Naive thymus-derived CD4-positive, alpha-beta T cell (primary cell): ENCODE results near the gene BCL6B. TPM values are rescaled to one million over a fixed set of nuclear protein-coding genes. Genes with fewer than 3 reads are reported as not detected.
A peak's percentile ranks its signal among the peaks of the same experiment; 100 is the strongest.
"Not testable (repeated sequence)": the region's sequence is repeated elsewhere in the genome, so short reads cannot be mapped to it uniquely, and the experiment has no call there.

ENCODE experiments used
- ATAC-seq: fragments of 150-1000 bp; cut with Tn5 transposase; 2 replicates; pipeline ENCODE4 v1.10.0; 2021; ENCODE audit warnings: mild to moderate bottlenecking, moderate library complexity
- CTCF ChIA-PET: fragments of 350-600 bp; sonication (Branson Sonifier 250); formaldehyde crosslinking; loops from one replicate; lab custom pipeline; 2021; ENCODE audit warnings: antibody characterized with exemption; lab: Charles Lee
- POLR2A ChIA-PET: fragments of 350-600 bp; sonication (Branson Sonifier 250); formaldehyde crosslinking; loops from one replicate; lab custom pipeline; 2021; ENCODE audit warnings: antibody characterized with exemption, inconsistent platforms; lab: Charles Lee
- DNase-seq, 9 donors: peaks; one replicate each; pipeline versions ENCODE4 v3.0.0 to v3.0.0-alpha.2; 2020 to 2022; ENCODE audit warnings: mixed read lengths in 1 of 9
- H3K27ac ChIP-seq: one replicate; pipeline ENCODE4 v1.7.0; 2013; ENCODE audit warnings: mild to moderate bottlenecking, low read depth, low read length, moderate library complexity
- H3K27me3 ChIP-seq, 2 donors: one replicate each; pipeline ENCODE4 v1.7.0; 2013; ENCODE audit warnings: low read length in 2 of 2, mild to moderate bottlenecking in 2 of 2, moderate library complexity in 2 of 2; ENCODE audit not compliant: control insufficient read depth in 2 of 2, insufficient read depth in 2 of 2
- H3K36me3 ChIP-seq, 3 experiments: 1 replicate in 2 of 3; 2 replicates in 1 of 3; pipeline ENCODE4 v1.7.0; 2013; ENCODE audit warnings: low read length in 3 of 3, mild to moderate bottlenecking in 3 of 3, moderate library complexity in 1 of 3; ENCODE audit not compliant: insufficient read depth in 3 of 3, control insufficient read depth in 2 of 3
- H3K4me1 ChIP-seq, 2 donors: one replicate each; pipeline ENCODE4 v1.7.0; 2013; ENCODE audit warnings: low read length in 2 of 2, mild to moderate bottlenecking in 2 of 2, moderate library complexity in 1 of 2; ENCODE audit not compliant: control insufficient read depth in 2 of 2, insufficient read depth in 2 of 2
- H3K4me3 ChIP-seq: 2 replicates; pipeline ENCODE4 v1.7.0; 2013; ENCODE audit warnings: mild to moderate bottlenecking, low read length
- H3K9me3 ChIP-seq, 3 experiments: 1 replicate in 2 of 3; 2 replicates in 1 of 3; pipeline ENCODE4 v1.7.0; 2013; ENCODE audit warnings: low read length in 3 of 3; ENCODE audit not compliant: control insufficient read depth in 2 of 3
- H3K27ac Mint-ChIP-seq, 9 donors: one replicate each; pipeline ENCODE4 v1.8.0; 2020 to 2022; ENCODE audit warnings: mixed read lengths in 9 of 9, mild to moderate bottlenecking in 8 of 9, moderate library complexity in 5 of 9, inconsistent platforms in 2 of 9
- H3K27me3 Mint-ChIP-seq, 5 donors: one replicate each; pipeline ENCODE4 v1.8.0; 2021 to 2022; ENCODE audit warnings: mixed read lengths in 5 of 5, mild to moderate bottlenecking in 1 of 5
- H3K36me3 Mint-ChIP-seq, 5 donors: one replicate each; pipeline ENCODE4 v1.8.0; 2020 to 2022; ENCODE audit warnings: mixed read lengths in 5 of 5, mild to moderate bottlenecking in 3 of 5, inconsistent platforms in 1 of 5
- H3K4me1 Mint-ChIP-seq, 7 donors: one replicate each; pipeline ENCODE4 v1.8.0; 2020 to 2022; ENCODE audit warnings: mixed read lengths in 7 of 7, mild to moderate bottlenecking in 3 of 7, inconsistent platforms in 1 of 7
- H3K4me3 Mint-ChIP-seq, 10 donors: one replicate each; pipeline ENCODE4 v1.8.0; 2020 to 2022; ENCODE audit warnings: mild to moderate bottlenecking in 10 of 10, mixed read lengths in 10 of 10, moderate library complexity in 6 of 10, inconsistent platforms in 2 of 10
- H3K9me3 Mint-ChIP-seq, 11 donors: one replicate each; pipeline ENCODE4 v1.8.0; 2020 to 2022; ENCODE audit warnings: mixed read lengths in 11 of 11, mild to moderate bottlenecking in 4 of 11, inconsistent platforms in 1 of 11, moderate library complexity in 1 of 11
- intact Hi-C, 2 donors: fragments of 100-400 bp; cut with micrococcal nuclease; formaldehyde crosslinking; loops; one replicate each; pipeline ENCODE4 v1.15.1; 2023
- polyA plus RNA-seq, 2 donors: library from polyadenylated mRNA; unstranded; fragments of 300-500 nt; fragmentation: Illumina TruSeq; gene quantifications; one replicate each; pipeline ENCODE4 v1.2.3, GENCODE V29; 2021
- total RNA-seq, 6 experiments: library from RNA in 5 of 6; stranded (reverse) in 5 of 6; gene quantifications; 1 replicate in 5 of 6; 2 replicates in 1 of 6; pipeline ENCODE4 v1.2.3 and lab custom pipeline; 2021 to 2026

BCL6B gene
- total and polyA plus RNA-seq, 7 experiments from 2014 or later, result 0.70 TPM; not detected in 6

- DNase-seq (peak in 7 of 9 donors; percentile 61 to 79 (median 70)), ATAC-seq (peak; percentile 58)
- H3K36me3 ChIP-seq, result no peaks in the 10 kb centered on the region
- Mint-ChIP-seq H3K4me1 (peaks cover 0 to 55% (median 39%) of the 10 kb centered on the region in 7 donors), H3K27me3 (peaks cover 0 to 36% (median 0%) of the 10 kb centered on the region in 5 donors), H3K36me3 (no peaks in the 10 kb centered on the region), H3K27ac (peak overlapping the region; percentile 69 to 96 (median 92)), H3K9me3 (no peaks in the 10 kb centered on the region), H3K4me3 (peak overlapping the region; percentile 78 to 91 (median 86))
- no peaks in the 10 kb centered on the region for H3K27me3 ChIP-seq
- intact Hi-C loops, result loop anchor here (1.0 to 10.0 kb wide), 11 partner anchors 9 to 789 kb away; partner anchors contain the start of genes KDM6B (in 1 of the 2), RNASEK (in 1 of the 2) and SLC16A13 (in 1 of the 2)
- peak overlapping the region; percentile 74 for H3K27ac ChIP-seq
- ChIA-PET POLR2A (interaction anchor here (0.6 to 2.6 kb wide), 23 partner anchors 8 to 1664 kb away, joined by 3 to 28 read pairs (median 4); partner anchors contain the start of genes DVL2, GABARAP, PHF23 and RNASEK), CTCF (interaction anchor here (0.5 to 6.4 kb wide), 20 partner anchors 9 to 1585 kb away, joined by 3 to 145 read pairs (median 3); partner anchors contain the start of genes ACAP1, MYH10 and SLC16A13)
- no peaks in the 10 kb centered on the region for H3K9me3 ChIP-seq
- peak overlapping the region; percentile 66 for H3K4me3 ChIP-seq
- H3K4me1 ChIP-seq, result peaks cover 27 to 30% of the 10 kb centered on the region in 2 donors
Measured at GRCh38 chr17:7045492-7046126, 22.8 kb downstream of the BCL6B start.

GRCh38 chr17:7046127-7046724 is 23.4 kb downstream of the BCL6B start:
- H3K36me3 Mint-ChIP-seq, result no peaks in the 10 kb centered on the region
- ATAC-seq (peak; percentile 26), DNase-seq (peak in 3 of 9 donors; percentile 33 to 48 (median 42))
- Histone ChIP-seq H3K27ac (peak overlapping the region; percentile 74), H3K4me1 (peaks cover 27 to 30% of the 10 kb centered on the region in 2 donors), H3K27me3 (no peaks in the 10 kb centered on the region), H3K4me3 (peak overlapping the region; percentile 66), H3K36me3 (no peaks in the 10 kb centered on the region), H3K9me3 (no peaks in the 10 kb centered on the region)
- CTCF ChIA-PET, result interaction anchor here (0.5 to 6.4 kb wide), 18 partner anchors 10 to 1584 kb away, joined by 3 to 145 read pairs (median 4); partner anchors contain the start of genes MYH10 and SLC16A13
- POLR2A ChIA-PET, result interaction anchor here (0.6 to 2.6 kb wide), 23 partner anchors 9 to 1665 kb away, joined by 3 to 28 read pairs (median 4); partner anchors contain the start of genes DVL2, GABARAP, PHF23 and RNASEK
- intact Hi-C loops, result loop anchor here (1.0 to 10.0 kb wide), 8 partner anchors 11 to 789 kb away; partner anchors contain the start of genes KDM6B (in 1 of the 2) and RNASEK (in 1 of the 2)
- H3K27ac Mint-ChIP-seq, result peak overlapping the region; percentile 69 to 96 (median 92)
- peaks cover 0 to 52% (median 35%) of the 10 kb centered on the region in 7 donors for H3K4me1 Mint-ChIP-seq
- no peaks in the 10 kb centered on the region for H3K9me3 Mint-ChIP-seq
- peaks cover 0 to 36% (median 0%) of the 10 kb centered on the region in 5 donors for H3K27me3 Mint-ChIP-seq
- H3K4me3 Mint-ChIP-seq, result peak overlapping the region; percentile 78 to 91 (median 86)

GRCh38 chr17:7046725-7047397 is 24.0 kb downstream of the BCL6B start:
- peaks cover 0 to 46% (median 31%) of the 10 kb centered on the region in 7 donors for H3K4me1 Mint-ChIP-seq
- not testable (repeated sequence) for H3K27me3 ChIP-seq, H3K9me3 ChIP-seq, H3K36me3 Mint-ChIP-seq, H3K9me3 Mint-ChIP-seq, H3K36me3 ChIP-seq
- peak overlapping the region; percentile 69 to 96 (median 92) for H3K27ac Mint-ChIP-seq
- intact Hi-C loops, result loop anchor here (1.0 to 10.0 kb wide), 8 partner anchors 12 to 788 kb away; partner anchors contain the start of genes KDM6B (in 1 of the 2) and RNASEK (in 1 of the 2)
- Histone ChIP-seq H3K4me3 (peak overlapping the region; percentile 66), H3K4me1 (peaks cover 25 to 27% of the 10 kb centered on the region in 2 donors), H3K27ac (peak overlapping the region; percentile 74)
- ChIA-PET CTCF (interaction anchor here (0.5 to 6.4 kb wide), 12 partner anchors 10 to 1190 kb away, joined by 3 to 145 read pairs (median 9); partner anchors contain the start of gene SLC16A13), POLR2A (interaction anchor here (0.8 to 2.6 kb wide), 14 partner anchors 9 to 640 kb away, joined by 3 to 28 read pairs (median 6); partner anchors contain the start of genes DVL2, GABARAP, PHF23 and SLC16A13)
- peaks cover 0 to 32% (median 0%) of the 10 kb centered on the region in 5 donors for H3K27me3 Mint-ChIP-seq
- DNase-seq, result peak; percentile 43 to 92 (median 78)
- ATAC-seq, result peak; percentile 41
- peak overlapping the region; percentile 78 to 91 (median 86) for H3K4me3 Mint-ChIP-seq

DNA sequence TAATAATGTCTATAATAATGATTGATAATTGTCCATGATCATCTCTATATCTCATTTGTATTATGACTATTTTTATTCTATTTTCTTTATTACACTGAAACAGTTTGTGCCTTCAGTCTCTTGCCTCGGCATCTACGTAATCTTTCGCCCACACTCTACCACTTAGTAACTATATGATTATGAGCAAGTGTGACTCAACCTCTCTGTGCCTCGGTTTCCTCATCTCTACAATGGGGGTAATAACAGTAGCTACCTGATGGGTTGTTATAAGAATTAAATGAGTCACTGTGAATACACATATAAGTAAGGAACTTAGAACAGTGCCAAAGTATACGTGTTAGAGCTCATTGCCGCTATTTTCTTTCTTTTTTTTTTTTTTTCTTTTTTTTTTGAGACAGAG is 24.7 kb downstream of the BCL6B start:
- peaks cover 0 to 39% (median 28%) of the 10 kb centered on the region in 7 donors for H3K4me1 Mint-ChIP-seq
- Histone ChIP-seq H3K9me3 (no peaks in the 10 kb centered on the region), H3K36me3 (no peaks in the 10 kb centered on the region), H3K27ac (peak overlapping the region; percentile 74), H3K27me3 (no peaks in the 10 kb centered on the region), H3K4me1 (peaks cover 25% of the 10 kb centered on the region in 2 donors), H3K4me3 (no peak overlapping the region)
- ChIA-PET POLR2A (interaction anchor here (0.6 to 1.0 kb wide), 3 partner anchors 10 to 640 kb away, joined by 3 to 7 read pairs (median 4); partner anchors contain the start of gene TP53), CTCF (interaction anchor here (2.7 to 6.4 kb wide), 4 partner anchors 11 to 249 kb away, joined by 16 to 145 read pairs (median 28); partner anchors contain the start of gene SLC16A13)
- H3K9me3 Mint-ChIP-seq, result no peaks in the 10 kb centered on the region
- ATAC-seq (no peak), DNase-seq (no peak)
- no peaks in the 10 kb centered on the region for H3K36me3 Mint-ChIP-seq
- intact Hi-C loops, result loop anchor here in 1 of 2 donors (2.0 to 10.0 kb wide), 4 partner anchors 35 to 787 kb away; partner anchors contain the start of genes KDM6B and RNASEK
- H3K27me3 Mint-ChIP-seq, result peaks cover 0 to 28% (median 0%) of the 10 kb centered on the region in 5 donors
- H3K4me3 Mint-ChIP-seq, result peak overlapping the region in 8 of 10 donors; percentile 9 to 91 (median 62)
- H3K27ac Mint-ChIP-seq, result peak overlapping the region in 6 of 9 donors; percentile 73 to 95 (median 91)

DNA sequence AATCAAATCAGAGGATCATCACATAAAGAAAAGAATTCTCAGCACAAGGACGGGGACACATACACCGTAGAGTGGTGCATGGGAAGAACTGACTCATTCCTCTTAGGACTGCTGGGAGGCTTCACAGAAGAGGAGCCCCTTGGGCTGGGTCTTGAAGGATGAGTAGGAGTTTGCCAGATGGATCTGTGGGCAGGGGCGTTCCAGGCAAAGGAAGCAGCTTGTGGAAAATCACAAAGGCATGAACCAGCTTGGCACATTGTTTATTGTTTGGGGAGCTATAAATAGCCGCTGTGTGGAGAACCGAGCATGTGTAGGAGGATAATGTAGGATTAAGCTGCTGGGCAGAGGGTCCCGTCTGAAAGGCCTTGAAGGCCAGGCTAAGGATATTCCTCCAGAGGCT is 26.1 kb downstream of the BCL6B start:
- intact Hi-C loops, result loop anchor here in 1 of 2 donors (5.0 to 10.0 kb wide), 3 partner anchors 37 to 786 kb away; partner anchors contain the start of genes KDM6B and RNASEK

More for the DNA sequence above, 26.1 kb downstream of the BCL6B start:
- DNase-seq (no peak), ATAC-seq (no peak)
- no peak overlapping the region for H3K27ac ChIP-seq
- ChIA-PET CTCF (interaction anchor here (0.9 to 6.3 kb wide), 4 partner anchors 9 to 136 kb away, joined by 3 to 47 read pairs (median 4); no protein-coding TSS in a partner anchor), POLR2A (interaction anchor here (1.0 to 1.2 kb wide), 2 partner anchors 11 to 13 kb away, joined by 3 to 4 read pairs; partner anchors contain the start of gene SLC16A13)
- no peaks in the 10 kb centered on the region for H3K36me3 Mint-ChIP-seq
- H3K4me3 Mint-ChIP-seq, result no peak overlapping the region
- peaks cover 0 to 29% (median 21%) of the 10 kb centered on the region in 7 donors for H3K4me1 Mint-ChIP-seq
- no peaks in the 10 kb centered on the region for H3K9me3 Mint-ChIP-seq
- no peaks in the 10 kb centered on the region for H3K9me3 ChIP-seq
- no peak overlapping the region for H3K4me3 ChIP-seq
- H3K36me3 ChIP-seq, result no peaks in the 10 kb centered on the region
- H3K4me1 ChIP-seq, result peaks cover 12% of the 10 kb centered on the region in 2 donors
- H3K27me3 ChIP-seq, result no peaks in the 10 kb centered on the region
- H3K27me3 Mint-ChIP-seq, result peaks cover 0 to 20% (median 0%) of the 10 kb centered on the region in 5 donors
- H3K27ac Mint-ChIP-seq, result peak overlapping the region in 3 of 9 donors; percentile 33 to 58 (median 54)
